ENCODE measurements around the gene KRTAP5-11. TPM values are rescaled to one million over a fixed set of nuclear protein-coding genes. Genes with fewer than 3 reads are reported as not detected.
"Not testable (repeated sequence)": the region's sequence is repeated elsewhere in the genome, so short reads cannot be mapped to it uniquely, and the experiment has no call there.

KRTAP5-11 gene
- total and polyA plus RNA-seq, 2 donors (not counting 1 experiment from before 2014, with no cell fraction given) = not detected

- H3K4me1 Mint-ChIP-seq; H2AFZ ChIP-seq (ENCODE audit: insufficient read depth, low read depth, low read length, poor library complexity, severe bottlenecking); H3K79me2 ChIP-seq (ENCODE audit: control insufficient read depth, insufficient read depth, low read length); H3K4me2 ChIP-seq (replicated peaks; ENCODE audit: low read depth, low read length, poor library complexity, severe bottlenecking); H3K27ac ChIP-seq (ENCODE audit: low read length in 2 of 2); DNase-seq; H3K9ac ChIP-seq (ENCODE audit: low read length); H3K9me3 Mint-ChIP-seq (ENCODE audit: insufficient read depth); H3K27me3 ChIP-seq (replicated peaks in 1 of 4; ENCODE audit: control extremely low read depth in 1 of 4, control insufficient read depth in 3 of 4, insufficient read depth in 4 of 4, low read length in 3 of 4); H3K9me3 ChIP-seq (ENCODE audit: control extremely low read depth in 1 of 3, control insufficient read depth in 2 of 3, insufficient read depth in 1 of 3, low read length in 2 of 3); H3K27ac Mint-ChIP-seq; ATAC-seq (ENCODE audit: low read depth); CTCF ChIA-PET; intact Hi-C loops (cut with micrococcal nuclease); POLR2A ChIA-PET; H3K36me3 ChIP-seq (replicated peaks in 1 of 2; ENCODE audit: control extremely low read depth in 1 of 2, control insufficient read depth in 1 of 2, extremely low read depth in 1 of 2, insufficient read depth in 2 of 2, low read length in 1 of 2); H3K4me3 ChIP-seq (ENCODE audit: control extremely low read depth in 1 of 5, extremely low read depth in 1 of 5, insufficient read depth in 1 of 5, low read depth in 2 of 5, low read length in 4 of 5); H3K4me1 ChIP-seq (ENCODE audit: control insufficient read depth in 2 of 2, insufficient read depth in 2 of 2, low read length in 2 of 2); H4K20me1 ChIP-seq (ENCODE audit: control insufficient read depth, insufficient read depth, low read length, poor library complexity, severe bottlenecking); H3K4me3 Mint-ChIP-seq: not testable (repeated sequence)
- WGBS (ENCODE audit: insufficient coverage) = 94% methylated on average over 20 of the region's 21 CpGs
- peaks cover 15% of the 10 kb centered on the region for H3K27me3 Mint-ChIP-seq
Measured at GRCh38 chr11:71628943-71629342, 46.3 kb upstream of the KRTAP5-11 start.

- H3K4me1 Mint-ChIP-seq; H3K79me2 ChIP-seq (ENCODE audit: control insufficient read depth, insufficient read depth, low read length); H3K27me3 ChIP-seq (replicated peaks in 1 of 4; ENCODE audit: control extremely low read depth in 1 of 4, control insufficient read depth in 3 of 4, insufficient read depth in 4 of 4, low read length in 3 of 4); H3K36me3 ChIP-seq (replicated peaks in 1 of 2; ENCODE audit: control extremely low read depth in 1 of 2, control insufficient read depth in 1 of 2, extremely low read depth in 1 of 2, insufficient read depth in 2 of 2, low read length in 1 of 2); H3K4me2 ChIP-seq (replicated peaks; ENCODE audit: low read depth, low read length, poor library complexity, severe bottlenecking); H3K9me3 Mint-ChIP-seq (ENCODE audit: insufficient read depth); CTCF ChIA-PET; H2AFZ ChIP-seq (ENCODE audit: insufficient read depth, low read depth, low read length, poor library complexity, severe bottlenecking); H3K4me3 Mint-ChIP-seq; H3K27ac ChIP-seq (ENCODE audit: low read length in 2 of 2); H4K20me1 ChIP-seq (ENCODE audit: control insufficient read depth, insufficient read depth, low read length, poor library complexity, severe bottlenecking); DNase-seq; H3K9me3 ChIP-seq (ENCODE audit: control extremely low read depth in 1 of 3, control insufficient read depth in 2 of 3, insufficient read depth in 1 of 3, low read length in 2 of 3); H3K4me1 ChIP-seq (ENCODE audit: control insufficient read depth in 2 of 2, insufficient read depth in 2 of 2, low read length in 2 of 2); ATAC-seq (ENCODE audit: low read depth); H3K27ac Mint-ChIP-seq; H3K4me3 ChIP-seq (ENCODE audit: control extremely low read depth in 1 of 5, extremely low read depth in 1 of 5, insufficient read depth in 1 of 5, low read depth in 2 of 5, low read length in 4 of 5); POLR2A ChIA-PET; intact Hi-C loops (cut with micrococcal nuclease); H3K9ac ChIP-seq (ENCODE audit: low read length): not testable (repeated sequence)
- H3K27me3 Mint-ChIP-seq = peaks cover 24% of the 10 kb centered on the region
- whole genome bisulfite sequencing (ENCODE audit: insufficient coverage) = 100% methylated on average over 4 of the region's 11 CpGs
Measured at GRCh38 chr11:71623226-71623625, 40.6 kb upstream of the KRTAP5-11 start.

GRCh38 chr11:71622561-71622960 lies 39.9 kb upstream of the KRTAP5-11 start:
- H3K27me3 ChIP-seq (replicated peaks in 1 of 4; ENCODE audit: control extremely low read depth in 1 of 4, control insufficient read depth in 3 of 4, insufficient read depth in 4 of 4, low read length in 3 of 4); H3K9me3 Mint-ChIP-seq (ENCODE audit: insufficient read depth); H3K4me1 Mint-ChIP-seq; H3K27ac ChIP-seq (ENCODE audit: low read length in 2 of 2); H3K4me3 Mint-ChIP-seq; H3K9me3 ChIP-seq (ENCODE audit: control extremely low read depth in 1 of 3, control insufficient read depth in 2 of 3, insufficient read depth in 1 of 3, low read length in 2 of 3); ATAC-seq (ENCODE audit: low read depth); H3K4me1 ChIP-seq (ENCODE audit: control insufficient read depth in 2 of 2, insufficient read depth in 2 of 2, low read length in 2 of 2); H4K20me1 ChIP-seq (ENCODE audit: control insufficient read depth, insufficient read depth, low read length, poor library complexity, severe bottlenecking); H2AFZ ChIP-seq (ENCODE audit: insufficient read depth, low read depth, low read length, poor library complexity, severe bottlenecking); H3K4me3 ChIP-seq (ENCODE audit: control extremely low read depth in 1 of 5, extremely low read depth in 1 of 5, insufficient read depth in 1 of 5, low read depth in 2 of 5, low read length in 4 of 5); H3K9ac ChIP-seq (ENCODE audit: low read length); POLR2A ChIA-PET; CTCF ChIA-PET; intact Hi-C loops (cut with micrococcal nuclease); DNase-seq; H3K36me3 ChIP-seq (replicated peaks in 1 of 2; ENCODE audit: control extremely low read depth in 1 of 2, control insufficient read depth in 1 of 2, extremely low read depth in 1 of 2, insufficient read depth in 2 of 2, low read length in 1 of 2); H3K27ac Mint-ChIP-seq; H3K4me2 ChIP-seq (replicated peaks; ENCODE audit: low read depth, low read length, poor library complexity, severe bottlenecking); H3K79me2 ChIP-seq (ENCODE audit: control insufficient read depth, insufficient read depth, low read length): not testable (repeated sequence)
- WGBS (ENCODE audit: insufficient coverage) = 94% methylated on average over 10 of the region's 14 CpGs
- H3K27me3 Mint-ChIP-seq = peaks cover 26% of the 10 kb centered on the region

- H3K27ac ChIP-seq (ENCODE audit: low read length in 2 of 2); H3K9me3 ChIP-seq (ENCODE audit: control extremely low read depth in 1 of 3, control insufficient read depth in 2 of 3, insufficient read depth in 1 of 3, low read length in 2 of 3); H3K9ac ChIP-seq (ENCODE audit: low read length); H3K4me3 Mint-ChIP-seq; H3K4me1 Mint-ChIP-seq; H3K4me3 ChIP-seq (ENCODE audit: control extremely low read depth in 1 of 5, extremely low read depth in 1 of 5, insufficient read depth in 1 of 5, low read depth in 2 of 5, low read length in 4 of 5); H2AFZ ChIP-seq (ENCODE audit: insufficient read depth, low read depth, low read length, poor library complexity, severe bottlenecking); H3K4me1 ChIP-seq (ENCODE audit: control insufficient read depth in 2 of 2, insufficient read depth in 2 of 2, low read length in 2 of 2); ATAC-seq (ENCODE audit: low read depth); H3K27me3 ChIP-seq (replicated peaks in 1 of 4; ENCODE audit: control extremely low read depth in 1 of 4, control insufficient read depth in 3 of 4, insufficient read depth in 4 of 4, low read length in 3 of 4); CTCF ChIA-PET; H3K36me3 ChIP-seq (replicated peaks in 1 of 2; ENCODE audit: control extremely low read depth in 1 of 2, control insufficient read depth in 1 of 2, extremely low read depth in 1 of 2, insufficient read depth in 2 of 2, low read length in 1 of 2); H3K9me3 Mint-ChIP-seq (ENCODE audit: insufficient read depth); H4K20me1 ChIP-seq (ENCODE audit: control insufficient read depth, insufficient read depth, low read length, poor library complexity, severe bottlenecking); intact Hi-C loops (cut with micrococcal nuclease); H3K27ac Mint-ChIP-seq; DNase-seq; POLR2A ChIA-PET; H3K4me2 ChIP-seq (replicated peaks; ENCODE audit: low read depth, low read length, poor library complexity, severe bottlenecking); H3K79me2 ChIP-seq (ENCODE audit: control insufficient read depth, insufficient read depth, low read length): not testable (repeated sequence)
- 90% methylated on average over 9 of the region's 12 CpGs for WGBS (ENCODE audit: insufficient coverage)
- H3K27me3 Mint-ChIP-seq = peaks cover 22% of the 10 kb centered on the region
Measured at GRCh38 chr11:71615003-71615402, 32.3 kb upstream of the KRTAP5-11 start.

Data from B cell (primary cell).